Loucy (cell line): Measurements from ENCODE around the gene PCTP.

Experiments
- H2AFZ ChIP-seq: fragments of 200-600 bp; sonication (generic); 2 replicates; pipeline ENCODE4 v1.6.0; 2016; ENCODE audit warnings: antibody characterized with exemption, mild to moderate bottlenecking, low read length, moderate library complexity
- H3F3A ChIP-seq: fragments of 200-600 bp; 2 replicates; pipeline ENCODE4 v1.6.0; 2016; ENCODE audit warnings: antibody characterized with exemption, low read depth, mild to moderate bottlenecking
- H3K27me3 ChIP-seq: fragments of 200-600 bp; sonication (generic); 2 replicates; pipeline ENCODE4 v1.6.1; 2014; ENCODE audit warnings: low read length, mild to moderate bottlenecking; ENCODE audit not compliant: insufficient read depth, poor library complexity, severe bottlenecking
- H3K36me3 ChIP-seq: fragments of 200-600 bp; sonication (generic); 2 replicates; pipeline ENCODE4 v1.6.1; 2016; ENCODE audit warnings: low read length; ENCODE audit not compliant: insufficient read depth
- H3K4me1 ChIP-seq: fragments of 200-600 bp; sonication (generic); 2 replicates; pipeline ENCODE4 v1.5.1; 2014; ENCODE audit warnings: low read length, mild to moderate bottlenecking; ENCODE audit not compliant: insufficient read depth, poor library complexity, severe bottlenecking
- H3K4me2 ChIP-seq: fragments of 200-600 bp; sonication (generic); 2 replicates; pipeline ENCODE4 v1.6.0; 2014; ENCODE audit warnings: antibody characterized with exemption, low read length, low read depth, mild to moderate bottlenecking; ENCODE audit not compliant: poor library complexity, severe bottlenecking
- H3K4me3 ChIP-seq: fragments of 200-600 bp; sonication (generic); 2 replicates; pipeline ENCODE4 v1.5.1; 2014; ENCODE audit warnings: low read length, mild to moderate bottlenecking, mixed read lengths; ENCODE audit not compliant: poor library complexity, severe bottlenecking
- H3K79me2 ChIP-seq: fragments of 200-600 bp; sonication (generic); 2 replicates; pipeline ENCODE4 v1.6.1; 2014; ENCODE audit warnings: low read length; ENCODE audit not compliant: insufficient read depth
- H3K9ac ChIP-seq: fragments of 200-600 bp; sonication (generic); 2 replicates; pipeline ENCODE4 v1.6.0; 2014; ENCODE audit warnings: mild to moderate bottlenecking, low read depth, low read length, moderate library complexity; ENCODE audit not compliant: poor library complexity, severe bottlenecking
- H3K9me2 ChIP-seq: fragments of 200-600 bp; sonication (generic); replicated peaks from 2 replicates; pipeline ENCODE4 v1.6.1; 2016; ENCODE audit warnings: low read depth, low read length, mixed read lengths
- H3K9me3 ChIP-seq: fragments of 200-600 bp; sonication (generic); 2 replicates; pipeline ENCODE4 v1.6.1; 2014; ENCODE audit warnings: mild to moderate bottlenecking, antibody characterized with exemption, low read length, low read depth; ENCODE audit not compliant: insufficient read depth
- H4K20me1 ChIP-seq: fragments of 200-600 bp; sonication (generic); 2 replicates; pipeline ENCODE4 v1.6.0; 2014; ENCODE audit warnings: antibody characterized with exemption, low read length, mild to moderate bottlenecking; ENCODE audit not compliant: insufficient read depth, poor library complexity, severe bottlenecking
- CTCF ChIP-seq: fragments of 200-600 bp; sonication (generic); conservative IDR thresholded peaks from 2 replicates; pipeline ENCODE4 v1.5.1; 2014; ENCODE audit warnings: mild to moderate bottlenecking, antibody characterized with exemption, low read length
- EZH2phosphoT487 ChIP-seq: fragments of 200-600 bp; IDR thresholded peaks from 2 replicates; pipeline ENCODE4 v1.6.1; 2018; ENCODE audit warnings: antibody characterized with exemption, mild to moderate bottlenecking, moderate library complexity, borderline replicate concordance

The PCTP gene

GRCh38 chr17:55710829-55711496 lies 39.9 kb upstream of the PCTP start:
- Histone ChIP-seq H3K9me2 (no peaks in the 10 kb centered on the region), H3K4me3 (no peak overlapping the region), H3F3A (no peaks in the 10 kb centered on the region), H3K79me2 (no peaks in the 10 kb centered on the region), H4K20me1 (no peaks in the 10 kb centered on the region), H3K9me3 (no peaks in the 10 kb centered on the region), H3K4me2 (no peak overlapping the region), H2AFZ (no peak overlapping the region), H3K9ac (no peak overlapping the region), H3K4me1 (no peaks in the 10 kb centered on the region), H3K36me3 (no peaks in the 10 kb centered on the region), H3K27me3 (no peaks in the 10 kb centered on the region)
- TF ChIP-seq EZH2phosphoT487, result no peak
- no peak for TF ChIP-seq CTCF

- Histone ChIP-seq H3K36me3 (no peaks in the 10 kb centered on the region), H3K27me3 (no peaks in the 10 kb centered on the region), H3K79me2 (no peaks in the 10 kb centered on the region), H3K9me3 (no peaks in the 10 kb centered on the region), H3K4me2 (no peak overlapping the region), H3K4me1 (peaks cover 24% of the 10 kb centered on the region), H3K9me2 (no peaks in the 10 kb centered on the region), H4K20me1 (no peaks in the 10 kb centered on the region), H3K4me3 (no peak overlapping the region), H2AFZ (no peak overlapping the region), H3K9ac (no peak overlapping the region), H3F3A (no peaks in the 10 kb centered on the region)
- TF ChIP-seq CTCF, result no peak
- no peak for TF ChIP-seq EZH2phosphoT487
Measured at GRCh38 chr17:55717432-55717831, 33.4 kb upstream of the PCTP start.

- no peak overlapping the region for H3K4me3 ChIP-seq
- H3K9me3 ChIP-seq, result no peaks in the 10 kb centered on the region
- no peaks in the 10 kb centered on the region for H4K20me1 ChIP-seq
- H3K4me1 ChIP-seq, result peaks cover 24% of the 10 kb centered on the region
- TF ChIP-seq EZH2phosphoT487, result no peak
- peak; percentile 87 for TF ChIP-seq CTCF
- H3K9me2 ChIP-seq, result no peaks in the 10 kb centered on the region
- no peaks in the 10 kb centered on the region for H3K27me3 ChIP-seq
- H3K9ac ChIP-seq, result no peak overlapping the region
- H3K4me2 ChIP-seq, result no peak overlapping the region
- no peaks in the 10 kb centered on the region for H3K36me3 ChIP-seq
- no peaks in the 10 kb centered on the region for H3F3A ChIP-seq
- no peak overlapping the region for H2AFZ ChIP-seq
- no peaks in the 10 kb centered on the region for H3K79me2 ChIP-seq
Measured at GRCh38 chr17:55717898-55718735, 32.7 kb upstream of the PCTP start.
